ENCODE measurements around the gene REV3L. TPM values are rescaled to one million over a fixed set of nuclear protein-coding genes. Genes with fewer than 3 reads are reported as not detected.

Gene REV3L
- total RNA-seq, 1 experiment from 2014 or later: 5.3 TPM

DNA sequence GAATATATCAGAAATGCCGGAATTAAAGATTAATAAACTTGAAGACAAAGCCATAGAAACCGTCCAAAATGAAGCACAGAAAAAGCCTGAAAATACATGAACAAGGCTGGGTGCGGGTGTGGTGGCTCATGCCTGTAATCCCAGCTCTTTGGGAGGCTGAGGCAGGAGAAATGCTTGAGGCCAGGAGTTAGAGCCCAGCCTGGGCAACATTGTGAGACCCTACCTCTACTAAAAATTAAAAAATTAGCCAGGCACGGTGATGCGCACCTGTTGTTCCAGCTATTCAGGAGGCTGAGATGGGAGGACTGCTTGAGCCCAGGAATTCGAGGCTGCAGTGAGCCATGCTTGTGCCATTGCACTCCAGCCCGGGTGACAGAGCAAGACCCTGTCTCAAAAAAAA is 32.9 kb downstream of the REV3L start:
- no peaks in the 10 kb centered on the region for H3K23me2 ChIP-seq (ENCODE audit: insufficient read length, low read depth, low read length, poor library complexity, severe bottlenecking)
- no peak for TF ChIP-seq CTCF (conservative IDR thresholded peaks at IDR 0.05)
- H3K79me1 ChIP-seq (ENCODE audit: insufficient read depth, low read depth, low read length, poor library complexity, severe bottlenecking): no peaks in the 10 kb centered on the region
- H3K56ac ChIP-seq (ENCODE audit: insufficient read length, low read depth, low read length): no peak overlapping the region
- Mint-ChIP-seq H3K9me3 (no peaks in the 10 kb centered on the region), H3K36me3 (ENCODE audit: insufficient read depth in 1 of 3, low read depth in 3 of 3) (no peaks in the 10 kb centered on the region), H3K27ac (no peak overlapping the region), H3K27me3 (ENCODE audit: low read depth) (peaks cover 7% of the 10 kb centered on the region; the same call in 1 of the 2 replicates), H3K4me3 (no peak overlapping the region), H3K4me1 (no peaks in the 10 kb centered on the region)
- no peaks in the 10 kb centered on the region for H4K20me1 ChIP-seq (ENCODE audit: control insufficient read depth, insufficient read depth, insufficient read length)
- H3K4me1 ChIP-seq (ENCODE audit: insufficient read depth, low read length): no peaks in the 10 kb centered on the region
- H2BK15ac ChIP-seq (ENCODE audit: low read depth, low read length): no peak overlapping the region
- H4K91ac ChIP-seq (ENCODE audit: insufficient read length, low read depth, low read length): no peak overlapping the region
- no peaks in the 10 kb centered on the region for H3K79me2 ChIP-seq (ENCODE audit: insufficient read depth, low read length)
- H3K9ac ChIP-seq (ENCODE audit: extremely low read depth, insufficient read length, low read length): no peak overlapping the region
- no peak overlapping the region for H3K4ac ChIP-seq (ENCODE audit: low read depth, low read length)
- no peak overlapping the region for H2BK5ac ChIP-seq (ENCODE audit: insufficient read length, low read length)
- H3K4me2 ChIP-seq (ENCODE audit: insufficient read depth, insufficient read length, low read length): no peak overlapping the region
- no peaks in the 10 kb centered on the region for H3K9me3 ChIP-seq (ENCODE audit: control insufficient read depth, low read depth, low read length)
- H2BK120ac ChIP-seq (ENCODE audit: low read depth, low read length, poor library complexity, severe bottlenecking): no peak overlapping the region
- H2AK5ac ChIP-seq (ENCODE audit: insufficient read length, low read length): no peak overlapping the region
- no peak overlapping the region for H3K27ac ChIP-seq (ENCODE audit: insufficient read length, low read depth, low read length)
- H2BK12ac ChIP-seq (ENCODE audit: insufficient read length, low read depth, low read length): no peak overlapping the region
- H3T11ph ChIP-seq (ENCODE audit: low read length): no peak overlapping the region
- no CpG with 5 or more reads among the region's 7 CpGs for WGBS (ENCODE audit: extremely low coverage, insufficient read length, low lambda C conversion rate)
- H2AFZ ChIP-seq (ENCODE audit: low read length): no peak overlapping the region
- H3K18ac ChIP-seq (ENCODE audit: insufficient read length, low read depth, low read length): no peak overlapping the region
- no peak overlapping the region for H4K8ac ChIP-seq (replicated peaks; ENCODE audit: insufficient read length, low read depth, low read length)
- H3K27me3 ChIP-seq (ENCODE audit: insufficient read depth, low read length): no peaks in the 10 kb centered on the region; the same call in 1 of the 2 replicates
- no peak overlapping the region for H3K14ac ChIP-seq (ENCODE audit: insufficient read depth, low read length)
- no peak overlapping the region for H4K5ac ChIP-seq (ENCODE audit: insufficient read length, low read depth, low read length)
- H3K23ac ChIP-seq (ENCODE audit: insufficient read length, low read depth, low read length): no peak overlapping the region
- DNase-seq: no peak
- H2BK20ac ChIP-seq (ENCODE audit: low read depth, low read length, poor library complexity, severe bottlenecking): no peak overlapping the region

Measured in H9 (cell line).